Fibroblast of villous mesenchyme (primary cell): ENCODE results near the gene COL26A1. TPM values are rescaled to one million over a fixed set of nuclear protein-coding genes. Genes with fewer than 3 reads are reported as not detected.
A peak's percentile ranks its signal among the peaks of the same experiment; 100 is the strongest.

ENCODE experiments used
- DNase-seq: peaks from one replicate; pipeline ENCODE4 v3.0.0-alpha.2; 2010; ENCODE audit warnings: low read depth
- H3K4me3 ChIP-seq: 2 replicates; pipeline ENCODE4 v1.5.1; 2011; ENCODE audit warnings: low read depth, mild to moderate bottlenecking, low read length
- CTCF ChIP-seq: IDR thresholded peaks from 2 replicates; pipeline ENCODE4 v1.5.1; 2012; ENCODE audit warnings: low read depth, mild to moderate bottlenecking, low read length; ENCODE audit not compliant: insufficient read depth
- total RNA-seq: library from RNA; depleted of rRNA; stranded (reverse); fragments of >200 nt; gene quantifications from 2 replicates; pipeline ENCODE4 v1.2.3, GENCODE V29; 2012

The COL26A1 gene
- total RNA-seq, 1 donor, result not detected

- TF ChIP-seq CTCF, result no peak
- DNase-seq, result no peak
- H3K4me3 ChIP-seq, result no peak overlapping the region
Observed at GRCh38 chr7:101370836-101371235, 8.2 kb downstream of the COL26A1 start.

- DNase-seq, result peak; percentile 7
- no peak for TF ChIP-seq CTCF
- no peak overlapping the region for H3K4me3 ChIP-seq
Observed at GRCh38 chr7:101373812-101374614, 11.3 kb downstream of the COL26A1 start.

GRCh38 chr7:101374990-101375389 lies 12.3 kb downstream of the COL26A1 start:
- TF ChIP-seq CTCF, result no peak
- no peak for DNase-seq
- H3K4me3 ChIP-seq, result no peak overlapping the region

- no peak for DNase-seq
Observed at GRCh38 chr7:101376601-101377000, 13.9 kb downstream of the COL26A1 start.

GRCh38 chr7:101377189-101377736 lies 14.6 kb downstream of the COL26A1 start:
- no peak for TF ChIP-seq CTCF
- no peak overlapping the region for H3K4me3 ChIP-seq
- no peak for DNase-seq

More at GRCh38 chr7:101376601-101377000, 13.9 kb downstream of the COL26A1 start:
- H3K4me3 ChIP-seq, result no peak overlapping the region
- no peak for TF ChIP-seq CTCF

GRCh38 chr7:101378751-101379174 lies 16.1 kb downstream of the COL26A1 start:
- no peak for TF ChIP-seq CTCF
- no peak overlapping the region for H3K4me3 ChIP-seq
- no peak for DNase-seq
